ENCODE data around the gene NRP1.

DNA sequence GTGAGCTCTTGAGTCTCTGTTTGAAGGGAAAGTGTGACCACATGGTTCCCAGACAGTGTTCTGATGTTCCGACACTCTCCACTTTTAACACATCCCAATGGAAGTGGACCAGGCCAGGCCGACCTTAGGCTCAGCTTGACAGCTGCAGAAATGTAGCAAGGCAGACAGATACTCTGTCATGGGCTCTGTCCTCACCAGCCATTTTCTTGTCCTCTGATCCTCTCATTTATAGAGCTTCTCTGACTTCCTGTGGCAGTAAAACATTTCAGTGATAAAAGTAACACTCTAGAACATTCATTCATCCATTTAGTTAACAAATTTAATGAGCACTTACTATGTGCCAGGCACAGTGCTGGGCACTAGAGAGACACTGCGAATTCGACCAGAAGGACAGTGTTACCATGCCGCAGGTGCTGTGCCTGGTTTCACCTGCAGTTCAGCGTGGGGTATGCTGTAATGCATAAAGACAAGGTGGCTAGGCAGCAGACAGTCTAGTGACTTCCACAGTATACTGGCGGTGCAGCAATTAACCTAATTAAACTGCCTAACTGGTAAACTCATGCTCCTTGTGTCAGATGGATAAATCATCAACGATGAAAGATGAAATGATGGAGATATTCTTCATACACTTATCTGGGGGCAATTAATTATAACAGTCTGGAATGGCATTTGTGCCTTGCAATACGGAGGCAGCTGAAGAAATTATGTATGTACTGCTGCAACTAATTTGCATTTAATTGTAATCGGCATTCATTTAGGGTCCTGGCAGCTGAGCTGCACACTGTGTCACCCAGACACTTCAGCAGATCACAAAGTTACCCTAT is 188.1 kb downstream of the NRP1 start:
- TF ChIP-seq, protein P1, sequence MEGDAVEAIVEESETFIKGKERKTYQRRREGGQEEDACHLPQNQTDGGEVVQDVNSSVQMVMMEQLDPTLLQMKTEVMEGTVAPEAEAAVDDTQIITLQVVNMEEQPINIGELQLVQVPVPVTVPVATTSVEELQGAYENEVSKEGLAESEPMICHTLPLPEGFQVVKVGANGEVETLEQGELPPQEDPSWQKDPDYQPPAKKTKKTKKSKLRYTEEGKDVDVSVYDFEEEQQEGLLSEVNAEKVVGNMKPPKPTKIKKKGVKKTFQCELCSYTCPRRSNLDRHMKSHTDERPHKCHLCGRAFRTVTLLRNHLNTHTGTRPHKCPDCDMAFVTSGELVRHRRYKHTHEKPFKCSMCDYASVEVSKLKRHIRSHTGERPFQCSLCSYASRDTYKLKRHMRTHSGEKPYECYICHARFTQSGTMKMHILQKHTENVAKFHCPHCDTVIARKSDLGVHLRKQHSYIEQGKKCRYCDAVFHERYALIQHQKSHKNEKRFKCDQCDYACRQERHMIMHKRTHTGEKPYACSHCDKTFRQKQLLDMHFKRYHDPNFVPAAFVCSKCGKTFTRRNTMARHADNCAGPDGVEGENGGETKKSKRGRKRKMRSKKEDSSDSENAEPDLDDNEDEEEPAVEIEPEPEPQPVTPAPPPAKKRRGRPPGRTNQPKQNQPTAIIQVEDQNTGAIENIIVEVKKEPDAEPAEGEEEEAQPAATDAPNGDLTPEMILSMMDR (IDR thresholded peaks at IDR 0.05; ENCODE audit: low read depth, low read length, poor library complexity, severe bottlenecking), result no peak
- no peak for TF ChIP-seq EZH2phosphoT487 (IDR thresholded peaks at IDR 0.05; ENCODE audit: borderline replicate concordance, low read length)
